T-helper 1 cell treated with Interleukin-12 subunit alpha and Interleukin-12 subunit beta and Interleukin-4 antibody, amounts not matched to agents 30 ng/mL and 1 ng/mL, for 36 hours (primary cell): ENCODE measurements around the gene TMED8. TPM values are rescaled to one million over a fixed set of nuclear protein-coding genes. Genes with fewer than 3 reads are reported as not detected.
"Not testable (repeated sequence)": the region's sequence is repeated elsewhere in the genome, so short reads cannot be mapped to it uniquely, and the experiment has no call there.

ENCODE experiments used
- intact Hi-C: fragments of 100-400 bp; cut with micrococcal nuclease; formaldehyde crosslinking; loops from one replicate; pipeline ENCODE4 v1.15.1; 2024
- total RNA-seq: library from RNA; stranded (reverse); gene quantifications from 2 replicates; pipeline ENCODE4 v1.2.3, GENCODE V29; 2022

Gene TMED8, protein sequence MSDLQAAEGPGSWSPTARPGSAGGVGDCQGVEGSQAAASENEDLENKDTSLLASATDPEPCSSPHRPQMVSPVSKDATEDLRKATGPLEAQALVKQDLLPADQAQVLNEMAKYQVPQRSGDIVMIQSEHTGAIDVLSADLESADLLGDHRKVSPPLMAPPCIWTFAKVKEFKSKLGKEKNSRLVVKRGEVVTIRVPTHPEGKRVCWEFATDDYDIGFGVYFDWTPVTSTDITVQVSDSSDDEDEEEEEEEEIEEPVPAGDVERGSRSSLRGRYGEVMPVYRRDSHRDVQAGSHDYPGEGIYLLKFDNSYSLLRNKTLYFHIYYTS
- total RNA-seq, result 21.3 and 21.8 TPM in 2 replicates

DNA sequence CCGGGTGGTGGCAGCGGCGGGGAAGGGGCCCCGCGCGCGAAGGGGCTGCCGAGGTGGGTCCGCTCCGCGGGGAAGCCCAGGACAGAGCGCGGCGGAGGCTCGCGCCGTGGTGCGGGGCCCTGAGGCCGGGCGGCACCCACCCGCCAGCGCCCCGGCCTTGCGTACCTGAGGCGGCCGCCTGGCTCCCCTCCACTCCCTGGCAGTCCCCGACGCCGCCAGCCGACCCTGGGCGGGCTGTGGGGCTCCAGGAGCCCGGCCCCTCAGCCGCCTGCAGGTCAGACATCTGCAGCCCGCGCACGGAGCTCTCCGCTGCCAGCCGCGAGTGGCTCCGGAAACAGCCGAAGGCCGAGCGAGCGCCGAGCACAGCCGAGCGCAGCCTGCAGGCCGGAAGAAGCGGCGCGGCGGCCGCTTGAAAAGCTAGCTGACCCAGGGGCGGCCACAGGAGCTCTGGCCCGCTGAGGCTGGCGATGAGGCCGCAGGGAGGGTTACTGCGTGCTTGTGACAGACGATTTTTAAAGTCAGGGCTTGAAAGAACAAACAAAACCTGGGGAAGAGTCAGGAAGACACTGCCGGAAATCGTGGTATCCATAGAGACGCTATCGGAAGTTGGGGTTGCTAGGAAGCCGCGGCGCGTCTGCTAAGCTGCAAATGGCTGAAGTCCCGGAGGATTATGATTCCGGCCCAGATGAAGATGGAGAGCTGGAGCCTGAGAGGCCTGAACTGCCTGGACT lies at the start of gene TMED8, which contains the start of gene SAMD15:
Gene TMED8 (minus strand): TSS at position 324 of the 731 bp plus-strand sequence. CDS start 41 bp downstream, at position 283.
Gene SAMD15 (plus strand): TSS at position 609 of the 731 bp plus-strand sequence. CDS start 40 bp downstream, at position 649.
- intact Hi-C loops, result loop anchor here (1.0 to 5.0 kb wide), 10 partner anchors 56 to 423 kb away; partner anchors contain the start of genes ADCK1, ALKBH1, CIPC and GSTZ1

DNA sequence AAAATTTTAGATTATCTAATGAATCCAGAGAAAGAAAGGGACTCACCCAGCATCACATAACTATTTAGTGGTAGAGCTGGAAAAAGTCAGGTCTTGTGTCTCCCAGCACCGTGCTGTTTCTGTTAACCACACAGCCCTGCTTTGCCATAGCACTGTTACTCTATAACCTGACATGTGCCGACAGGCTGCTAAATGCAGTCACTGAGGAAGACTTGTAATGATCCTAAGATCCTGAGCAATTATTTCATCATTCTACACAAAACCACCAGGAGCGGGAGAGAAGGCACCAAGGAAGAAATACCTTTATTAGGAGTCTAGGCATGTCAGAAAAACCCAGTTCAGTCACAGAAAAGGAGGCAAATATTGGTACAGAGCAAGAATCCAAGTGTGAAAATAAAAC lies 49.5 kb upstream of the TMED8 start:
- intact Hi-C loops, result no loop called here

GRCh38 chr14:77424862-77425261 lies 48.0 kb upstream of the TMED8 start:
- intact Hi-C loops, result no loop called here

DNA sequence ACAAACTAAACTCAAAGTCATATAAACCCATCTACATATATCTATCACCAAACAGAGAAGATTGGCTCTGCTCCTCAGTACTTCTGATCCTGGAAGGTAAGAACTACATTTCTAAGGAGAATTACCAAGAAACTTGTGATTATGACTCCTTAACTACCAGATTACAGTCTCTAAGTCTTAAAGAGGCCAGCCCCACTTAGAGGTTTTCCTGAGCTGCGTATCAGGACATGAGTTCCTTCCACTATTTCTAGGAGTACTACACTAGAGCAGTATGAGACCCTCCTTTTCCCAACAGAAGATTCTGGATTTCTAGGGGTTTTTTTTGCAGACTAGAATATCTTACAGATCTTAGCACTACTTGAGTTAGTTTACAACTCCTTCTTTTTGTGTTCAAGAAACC lies 46.5 kb upstream of the TMED8 start, which contains the start of gene NOXRED1:
Gene NOXRED1 (minus strand): TSS at position 101 of the 400 bp plus-strand sequence. CDS start 634 bp downstream, outside the sequence.
- intact Hi-C loops, result no loop called here

GRCh38 chr14:77421201-77421600 lies 44.3 kb upstream of the TMED8 start:
- intact Hi-C loops, result no loop called here

DNA sequence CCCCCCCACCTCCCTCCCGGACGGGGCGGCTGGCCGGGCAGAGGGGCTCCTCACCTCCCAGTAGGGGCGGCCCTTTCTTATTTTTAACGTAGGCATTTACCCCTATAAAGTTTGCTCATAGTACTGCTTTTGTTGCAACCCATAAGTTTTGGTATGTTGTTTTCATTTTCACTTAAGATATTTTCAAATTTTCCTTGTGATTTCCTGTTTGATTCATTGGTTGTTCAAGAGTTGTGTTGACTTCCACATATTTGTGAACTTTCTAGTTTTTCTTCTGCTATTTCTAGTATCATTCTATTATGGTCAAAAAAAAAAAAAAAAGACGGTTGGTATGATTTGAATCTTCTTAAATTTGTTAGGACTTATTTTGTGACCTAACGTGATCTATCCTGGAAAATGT lies 39.9 kb upstream of the TMED8 start:
- intact Hi-C loops, result no loop called here

DNA sequence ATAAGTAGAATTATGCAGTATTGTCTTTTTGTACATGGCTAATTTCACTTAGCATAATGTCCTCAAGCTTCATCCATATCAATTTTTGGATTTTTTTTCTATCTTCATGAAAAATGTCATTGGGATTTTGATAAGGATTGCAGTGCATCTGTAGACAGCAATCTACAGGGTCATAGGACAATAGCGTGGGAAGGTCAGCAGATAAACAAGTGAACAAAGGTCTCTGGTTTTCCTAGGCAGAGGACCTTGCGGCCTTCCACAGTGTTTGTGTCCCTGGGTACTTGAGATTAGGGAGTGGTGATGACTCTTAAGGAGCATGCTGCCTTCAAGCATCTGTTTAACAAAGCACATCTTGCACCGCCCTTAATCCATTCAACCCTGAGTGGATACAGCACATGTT lies 39.2 kb upstream of the TMED8 start:
- intact Hi-C loops, result not testable (repeated sequence)

DNA sequence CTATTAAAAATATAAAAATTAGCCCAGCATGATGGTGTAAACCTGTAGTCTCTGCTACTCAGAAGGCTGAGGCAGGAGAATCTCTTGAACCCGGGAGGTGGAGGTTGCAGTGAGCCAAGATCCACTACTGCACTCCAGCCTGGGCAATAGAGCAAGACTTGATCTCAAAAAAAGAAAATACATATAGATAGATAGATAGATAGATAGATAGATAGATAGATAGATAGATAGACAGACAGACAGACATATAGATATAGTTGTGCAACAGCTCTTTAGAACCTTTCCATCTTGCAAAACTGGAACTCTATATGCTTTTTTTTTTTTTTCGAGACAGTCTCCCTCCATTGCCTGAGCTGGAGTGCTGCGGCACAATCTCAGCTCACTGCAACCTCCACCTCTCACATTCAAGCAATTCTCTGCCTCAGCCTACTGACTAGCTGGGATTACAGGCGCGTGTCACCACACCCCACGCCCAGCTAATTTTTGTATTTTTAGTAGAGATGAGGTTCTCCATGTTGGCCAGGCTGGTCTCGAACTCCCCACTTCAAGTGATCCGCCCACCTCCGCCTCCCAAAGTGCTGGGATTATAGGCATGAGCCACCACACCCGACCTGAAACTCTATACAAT lies 38.6 kb upstream of the TMED8 start:
- intact Hi-C loops, result not testable (repeated sequence)

DNA sequence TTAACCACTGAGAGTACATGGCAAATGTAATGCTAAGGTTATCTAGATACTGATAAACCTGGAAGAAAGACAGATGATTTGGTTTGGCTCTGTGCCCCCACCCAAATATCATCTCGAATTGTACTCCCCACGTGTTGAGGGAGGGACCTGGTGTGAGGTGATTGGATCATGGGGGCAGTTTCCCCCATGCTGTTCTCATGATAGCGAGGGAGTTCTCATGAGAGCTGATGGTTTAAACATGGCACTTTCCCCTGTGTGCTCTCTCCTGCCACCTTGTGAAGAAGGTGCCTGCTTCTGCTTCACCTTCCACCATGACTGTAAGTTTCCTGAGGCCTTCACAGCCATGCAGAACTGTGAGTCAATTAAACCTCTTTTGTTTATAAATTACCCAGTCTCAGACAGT lies 32.2 kb upstream of the TMED8 start:
- intact Hi-C loops, result no loop called here

DNA sequence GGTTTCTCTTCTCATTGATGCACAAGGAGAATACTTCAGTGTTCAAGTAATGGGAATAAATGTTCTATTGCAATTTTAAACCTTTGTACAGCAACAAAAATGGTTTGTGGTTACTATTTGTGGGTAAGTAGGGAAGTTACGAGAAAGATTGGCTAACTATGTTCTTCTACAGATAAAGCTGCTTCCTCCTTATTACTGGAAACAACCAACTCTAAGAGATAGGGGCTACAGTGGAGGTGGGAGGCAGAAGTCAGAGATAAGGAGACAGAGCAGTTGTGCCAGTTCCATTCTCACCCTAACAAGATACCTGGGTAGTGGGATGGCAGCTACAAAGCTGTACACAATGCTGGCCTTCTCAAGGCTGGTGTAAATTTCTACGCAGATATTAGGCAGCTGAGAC lies 30.3 kb upstream of the TMED8 start:
- intact Hi-C loops, result no loop called here

- intact Hi-C loops, result no loop called here
Observed at GRCh38 chr14:77406718-77407117, 29.8 kb upstream of the TMED8 start.

DNA sequence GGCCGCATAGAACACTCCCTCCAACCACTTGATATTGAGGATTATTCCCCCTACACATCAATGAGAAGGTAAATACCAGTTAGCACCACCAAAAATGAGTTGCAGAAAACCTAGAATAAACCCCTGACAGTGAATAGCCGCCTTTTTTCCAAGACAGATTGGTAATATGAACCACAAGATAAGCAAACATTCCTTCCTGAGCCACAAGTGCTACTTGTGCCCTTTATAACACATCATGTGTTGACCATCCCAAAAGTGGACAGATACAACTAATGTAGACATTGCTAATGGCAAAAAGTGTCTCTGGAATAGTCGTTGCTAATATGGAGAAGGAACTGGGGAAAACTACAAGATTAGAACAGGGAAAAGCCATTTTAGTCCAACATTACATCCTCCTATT lies 29.2 kb upstream of the TMED8 start:
- intact Hi-C loops, result no loop called here

- intact Hi-C loops, result no loop called here
Observed at GRCh38 chr14:77403768-77404167, 26.9 kb upstream of the TMED8 start.

DNA sequence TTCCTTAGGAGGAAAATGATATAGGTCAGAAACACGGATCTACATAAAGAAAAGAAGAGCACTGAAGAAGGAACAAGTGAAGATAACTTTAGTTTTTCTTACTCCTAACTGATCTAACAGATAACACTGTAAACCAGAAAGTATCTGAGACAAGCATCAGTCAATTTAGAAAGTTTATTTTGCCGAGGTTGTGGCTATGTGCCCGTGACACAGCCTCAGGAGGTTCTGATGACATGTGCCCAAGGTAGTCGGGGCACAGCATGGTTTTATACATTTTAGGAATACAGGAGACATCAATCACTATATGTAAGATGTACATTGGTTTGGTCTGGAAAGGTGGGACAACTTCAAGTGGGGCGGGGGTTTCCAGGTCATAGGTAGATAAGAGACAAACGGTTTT lies 23.3 kb upstream of the TMED8 start:
- intact Hi-C loops, result no loop called here

- intact Hi-C loops, result no loop called here
Observed at GRCh38 chr14:77390188-77390587, 13.3 kb upstream of the TMED8 start.

DNA sequence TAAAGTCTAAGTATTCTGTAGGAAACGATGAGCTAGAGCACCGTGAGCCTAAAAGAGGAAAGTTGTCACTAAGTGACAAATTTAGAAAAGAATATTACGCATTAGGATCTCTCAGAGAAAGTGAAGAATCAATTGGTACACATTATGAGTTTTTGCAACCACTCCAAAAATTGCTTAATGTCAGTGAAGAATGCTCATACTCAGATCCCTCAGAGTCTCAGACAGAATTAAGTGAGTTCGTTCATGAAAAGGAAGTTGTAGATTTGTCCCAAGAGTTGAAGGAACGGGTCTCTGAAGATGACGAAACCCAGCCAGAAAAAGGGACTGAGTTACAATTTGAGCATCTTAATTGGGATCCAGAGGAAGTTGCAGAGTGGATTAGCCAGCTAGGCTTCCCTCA lies 1.8 kb upstream of the TMED8 start:
- intact Hi-C loops, result loop anchor here (5.0 kb wide), 1 partner anchor 174 kb away; no protein-coding TSS in a partner anchor

DNA sequence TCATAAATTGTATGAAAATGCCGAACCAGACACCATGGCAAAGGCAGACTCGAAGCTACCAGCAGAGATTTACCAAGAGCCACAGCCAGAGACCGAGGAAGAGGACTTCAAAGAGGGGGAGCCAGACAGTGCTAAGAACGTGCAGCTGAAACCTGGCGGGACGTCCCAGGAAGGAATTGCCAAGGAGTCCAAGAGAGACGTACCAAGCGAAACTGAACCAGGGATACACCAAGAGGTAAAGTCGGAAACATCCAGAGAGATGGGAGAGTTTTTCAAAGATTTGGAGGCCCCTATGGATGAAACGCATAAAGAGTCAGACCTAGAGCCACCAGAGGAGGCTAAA lies 579 bp upstream of the TMED8 start:
- intact Hi-C loops, result loop anchor here (1.0 to 5.0 kb wide), 9 partner anchors 56 to 423 kb away; partner anchors contain the start of genes ADCK1, ALKBH1, CIPC and GSTZ1

GRCh38 chr14:77375973-77376770 lies 722 bp downstream of the TMED8 start:
- intact Hi-C loops, result loop anchor here (1.0 to 5.0 kb wide), 3 partner anchors 73 to 241 kb away; partner anchors contain the start of gene SPTLC2

DNA sequence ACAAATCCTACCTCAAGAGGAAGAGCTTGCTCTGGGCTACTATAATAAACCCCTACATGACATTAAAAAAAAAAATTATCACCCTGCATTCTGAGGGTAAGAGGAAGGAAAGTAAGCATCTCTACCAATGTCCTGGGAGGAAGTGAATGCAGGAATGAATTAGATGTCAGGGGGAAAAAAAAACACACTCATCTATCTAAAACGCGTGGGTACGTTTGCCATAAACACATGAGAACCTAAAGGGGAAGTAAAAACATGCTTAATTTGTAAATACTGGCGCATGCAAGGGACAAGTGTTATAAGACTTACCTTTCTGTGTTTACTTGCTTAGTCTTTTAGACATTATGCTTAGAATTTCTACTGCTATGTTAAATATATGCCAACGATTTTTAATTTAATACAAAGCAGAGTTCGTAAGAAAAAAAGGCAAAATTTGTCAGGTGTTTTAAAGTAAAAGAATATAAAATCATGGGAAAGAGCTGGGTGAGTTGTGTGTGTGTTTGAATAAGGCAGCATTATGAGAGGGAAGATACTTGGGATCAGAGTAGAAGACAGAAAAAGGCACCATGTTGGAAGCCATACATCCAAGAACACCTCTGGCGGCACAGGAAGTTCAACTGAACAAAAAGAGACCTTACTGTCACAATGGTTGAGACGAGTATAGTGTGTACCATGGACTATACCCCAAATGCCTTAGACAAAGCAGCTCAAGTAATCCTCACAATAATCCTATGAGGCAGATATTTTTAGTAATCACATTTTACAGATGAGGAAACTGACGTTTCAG lies 1.5 kb downstream of the TMED8 start:
- intact Hi-C loops, result loop anchor here (5.0 kb wide), 1 partner anchor 177 kb away; no protein-coding TSS in a partner anchor

DNA sequence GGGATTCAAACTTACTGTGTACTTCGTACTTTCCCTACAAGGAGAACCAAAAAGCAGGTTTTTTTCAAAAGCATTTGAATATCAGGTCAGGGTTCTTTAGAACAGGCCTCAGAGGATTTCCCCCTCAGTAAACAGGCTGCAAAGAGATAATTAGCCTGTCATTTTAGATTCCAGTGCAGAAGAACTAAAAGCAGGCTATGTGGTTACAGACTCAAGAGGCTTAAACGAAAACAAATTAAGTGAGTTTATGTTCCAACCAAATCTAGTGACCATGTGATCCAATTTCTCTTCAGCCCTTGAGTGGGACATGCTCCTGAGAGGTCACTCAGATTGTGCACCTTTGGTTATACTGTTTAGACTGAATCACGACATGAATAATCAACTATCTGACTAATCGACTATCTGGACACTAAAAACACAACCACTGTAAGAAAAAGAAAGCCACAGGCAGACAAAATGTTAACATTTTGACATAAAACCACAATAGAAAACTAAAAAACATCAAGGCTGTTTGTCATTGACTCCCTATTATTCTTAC lies 4.5 kb downstream of the TMED8 start:
- intact Hi-C loops, result no loop called here
